Adrenal gland (tissue), 12 donors: ENCODE data around the gene UBAC2. TPM values are rescaled to one million over a fixed set of nuclear protein-coding genes. Genes with fewer than 3 reads are reported as not detected.

ENCODE experiments used
- DNase-seq, 7 donors: peaks; one replicate each; pipeline ENCODE4 v3.0.0-alpha.2; 2019 to 2020
- H3K27ac ChIP-seq, 5 donors: fragments of 200-600 bp; sonication (generic) in 4 of 5; 1 replicate in 3 of 5; 2 replicates in 2 of 5; pipeline versions ENCODE4 v1.5.1 to v1.8.0; 2016 to 2020; ENCODE audit warnings: mild to moderate bottlenecking in 1 of 5
- H3K27me3 ChIP-seq: fragments of 200-600 bp; 2 replicates; pipeline ENCODE4 v1.8.0; 2021
- H3K36me3 ChIP-seq, 2 donors: fragments of 200-600 bp; replicated peaks in 1 of 2; 1 replicate in 1 of 2; 2 replicates in 1 of 2; pipeline versions ENCODE4 v1.5.1 to v1.8.0; 2018 to 2022
- H3K4me1 ChIP-seq, 2 donors: fragments of 200-600 bp; replicated peaks in 1 of 2; 1 replicate in 1 of 2; 2 replicates in 1 of 2; pipeline versions ENCODE4 v1.5.1 to v1.8.0; 2018 to 2021
- H3K4me3 ChIP-seq, 4 donors: fragments of 200-600 bp; sonication (generic) in 3 of 4; one replicate each; pipeline ENCODE4 v1.5.1; 2016 to 2018
- H3K9me3 ChIP-seq, 3 donors: fragments of 200-600 bp; sonication (generic) in 1 of 3; replicated peaks in 1 of 3; 1 replicate in 2 of 3; 2 replicates in 1 of 3; pipeline versions ENCODE4 v1.5.1 to v1.8.0; 2016 to 2021
- POLR2A ChIP-seq, 2 donors: fragments of 450-650 bp; IDR thresholded peaks; one replicate each; pipeline ENCODE4 v1.6.1; 2017; ENCODE audit warnings: antibody characterized with exemption in 2 of 2, mild to moderate bottlenecking in 2 of 2, moderate library complexity in 1 of 2
- WGBS, 4 donors: extraction: QIAGEN DNeasy Blood & Tissue Kit in 2 of 4; methylation state at CpG; one replicate each; pipeline versions ENCODE4 v1.1.5 to v1.1.7; 2013 to 2017; 5-methylcytosine and 5-hydroxymethylcytosine counted together
- intact Hi-C, 2 donors: fragments of 100-400 bp; cut with DNase I; formaldehyde crosslinking; loops; one replicate each; pipeline versions ENCODE4 v1.14.1 to v1.15.0; 2022 to 2023
- polyA plus RNA-seq, 3 donors: library from polyadenylated mRNA; stranded (reverse); fragments of 200-250 nt in 2 of 3; fragments of 350-450 nt in 1 of 3; fragmentation: Illumina TruSeq in 1 of 3; extraction: RNeasy Lipid Tissue Mini Kit (QIAGEN cat#74804) in 1 of 3; gene quantifications; one replicate each; pipeline ENCODE4 v1.2.3, GENCODE V29; 2013 to 2014
- total RNA-seq, 9 donors: library from RNA; depleted of rRNA in 4 of 9; stranded (reverse); fragments of >200 nt in 4 of 9; fragments of 120-200 nt in 1 of 9; fragmentation: NEBNext Ultra II Directional in 1 of 9; extraction: Animal tissue kit (Norgen Biotek cat#: 25700) in 1 of 9; gene quantifications; one replicate each; pipeline versions ENCODE4 v1.1.0 to v1.2.4, GENCODE V29; 2013 to 2023
- TF ChIP-seq, protein P1 (sequence below), 6 experiments: fragments of 450-650 bp in 4 of 6; fragments of 200-600 bp in 2 of 6; sonication (generic) in 1 of 6; IDR thresholded peaks; 1 replicate in 5 of 6; 2 replicates in 1 of 6; pipeline versions ENCODE4 v1.5.1 to v1.8.0; 2016 to 2021; ENCODE audit warnings: antibody characterized with exemption in 6 of 6, mild to moderate bottlenecking in 2 of 6, moderate library complexity in 1 of 6
- donor health status: healthy with polysubstance abuse.
- donor health status: Bipolar disorder and iron deficiency.
- donor health status: DM: yes; HTN: yes; CAD: no.
- donor health status: DM: no; HTN: no; CAD: no.
- donor health status: DM: no; HTN: no; CAD: no.
- donor health status: DM: yes; HTN: yes; CAD: no.

UBAC2 gene
- total and polyA plus RNA-seq, 12 donors: 46.3 to 67.8 (median 53.5) TPM

DNA sequence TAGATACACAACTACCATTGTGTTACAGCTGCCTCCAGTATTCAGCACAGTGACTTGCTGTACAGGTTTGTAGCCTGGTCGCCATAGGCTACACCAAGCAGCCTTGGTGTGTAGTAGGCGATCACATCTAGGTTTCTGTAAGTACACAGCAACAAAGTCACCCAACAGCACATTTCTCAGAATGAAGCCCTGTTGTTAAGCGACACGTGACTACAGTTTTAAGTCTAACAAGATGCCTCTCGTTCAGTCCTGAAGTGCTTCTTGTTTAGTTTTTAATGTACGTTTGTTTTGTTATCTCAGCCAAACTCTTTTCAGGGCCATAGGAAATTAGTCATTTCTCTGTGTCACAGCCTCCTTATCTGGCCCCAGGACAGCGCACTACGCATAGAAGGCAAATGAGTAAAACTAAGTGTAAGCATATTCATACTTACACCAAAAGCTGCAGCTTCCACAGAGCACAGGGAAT, 156.5 kb downstream of the UBAC2 start:
- Histone ChIP-seq H3K27ac (peak overlapping the region; percentile 65 to 89 (median 82)), H3K4me3 (no peak overlapping the region), H3K36me3 (no peaks in the 10 kb centered on the region), H3K4me1 (peaks cover 23 to 40% of the 10 kb centered on the region in 2 donors), H3K27me3 (no peaks in the 10 kb centered on the region), H3K9me3 (no peaks in the 10 kb centered on the region)
- DNase-seq: peak; percentile 66 to 88 (median 84)
- peak in 1 of 2 donors; percentile 42 for TF ChIP-seq POLR2A (IDR thresholded peaks at IDR 0.05)
- TF ChIP-seq, protein P1, sequence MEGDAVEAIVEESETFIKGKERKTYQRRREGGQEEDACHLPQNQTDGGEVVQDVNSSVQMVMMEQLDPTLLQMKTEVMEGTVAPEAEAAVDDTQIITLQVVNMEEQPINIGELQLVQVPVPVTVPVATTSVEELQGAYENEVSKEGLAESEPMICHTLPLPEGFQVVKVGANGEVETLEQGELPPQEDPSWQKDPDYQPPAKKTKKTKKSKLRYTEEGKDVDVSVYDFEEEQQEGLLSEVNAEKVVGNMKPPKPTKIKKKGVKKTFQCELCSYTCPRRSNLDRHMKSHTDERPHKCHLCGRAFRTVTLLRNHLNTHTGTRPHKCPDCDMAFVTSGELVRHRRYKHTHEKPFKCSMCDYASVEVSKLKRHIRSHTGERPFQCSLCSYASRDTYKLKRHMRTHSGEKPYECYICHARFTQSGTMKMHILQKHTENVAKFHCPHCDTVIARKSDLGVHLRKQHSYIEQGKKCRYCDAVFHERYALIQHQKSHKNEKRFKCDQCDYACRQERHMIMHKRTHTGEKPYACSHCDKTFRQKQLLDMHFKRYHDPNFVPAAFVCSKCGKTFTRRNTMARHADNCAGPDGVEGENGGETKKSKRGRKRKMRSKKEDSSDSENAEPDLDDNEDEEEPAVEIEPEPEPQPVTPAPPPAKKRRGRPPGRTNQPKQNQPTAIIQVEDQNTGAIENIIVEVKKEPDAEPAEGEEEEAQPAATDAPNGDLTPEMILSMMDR (IDR thresholded peaks at IDR 0.05): no peak
- intact Hi-C loops: no loop called here
- WGBS, 4 donors: 35 to 42% (median 37%) methylated on average over 8 of the region's 8 CpGs

DNA sequence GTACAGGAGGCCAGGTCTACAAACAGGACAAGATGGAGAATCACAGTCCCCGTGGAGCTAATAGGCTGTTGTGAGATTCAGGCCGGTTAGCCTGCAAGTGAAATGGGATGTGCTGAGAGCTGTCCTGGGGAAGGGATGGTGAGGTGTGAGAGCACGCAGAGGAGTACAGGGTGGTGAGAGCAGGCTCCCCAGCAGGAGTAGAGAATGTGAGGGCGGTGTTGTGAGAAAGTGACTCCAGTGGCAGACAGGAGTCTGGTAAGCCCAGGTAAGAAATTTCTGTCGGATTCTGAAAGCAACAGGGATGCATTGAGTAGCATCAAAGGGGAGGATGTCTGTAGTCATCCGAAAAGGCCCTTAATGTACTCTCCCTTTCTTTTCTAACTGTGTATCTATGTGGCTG, 157.3 kb downstream of the UBAC2 start:
- 89 to 96% (median 91%) methylated on average over 6 of the region's 6 CpGs for WGBS, 4 donors
- intact Hi-C loops: no loop called here
- TF ChIP-seq POLR2A (IDR thresholded peaks at IDR 0.05): no peak
- TF ChIP-seq, protein P1 (IDR thresholded peaks at IDR 0.05): no peak
- Histone ChIP-seq H3K4me3 (no peak overlapping the region), H3K27me3 (no peaks in the 10 kb centered on the region), H3K36me3 (no peaks in the 10 kb centered on the region), H3K4me1 (peaks cover 23 to 38% of the 10 kb centered on the region in 2 donors), H3K27ac (peak overlapping the region in 3 of 5 donors; percentile 82 to 89 (median 84)), H3K9me3 (no peaks in the 10 kb centered on the region)
- DNase-seq: no peak

DNA sequence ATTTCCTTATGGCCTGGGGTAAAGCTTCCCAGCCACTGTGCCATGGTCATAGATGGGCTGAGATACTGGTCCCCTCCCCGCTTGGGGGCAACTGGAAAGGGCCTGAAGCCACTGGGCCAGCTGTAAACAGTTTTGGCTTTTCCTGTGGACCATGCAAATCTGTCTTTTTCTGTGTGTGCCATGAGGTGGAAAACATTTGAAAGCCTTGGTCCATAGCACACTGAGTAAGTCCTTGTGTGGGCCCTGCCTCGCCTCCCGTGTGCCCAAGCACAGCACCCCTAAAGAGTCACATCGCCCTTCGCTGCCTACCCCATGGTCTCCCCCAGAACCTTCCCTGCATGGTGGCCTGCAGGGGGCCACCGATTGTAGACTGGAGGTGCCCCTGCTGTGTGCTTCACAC, 158.9 kb downstream of the UBAC2 start:
- 88 to 93% (median 91%) methylated on average over 6 of the region's 6 CpGs for WGBS, 4 donors
- DNase-seq: no peak

DNA sequence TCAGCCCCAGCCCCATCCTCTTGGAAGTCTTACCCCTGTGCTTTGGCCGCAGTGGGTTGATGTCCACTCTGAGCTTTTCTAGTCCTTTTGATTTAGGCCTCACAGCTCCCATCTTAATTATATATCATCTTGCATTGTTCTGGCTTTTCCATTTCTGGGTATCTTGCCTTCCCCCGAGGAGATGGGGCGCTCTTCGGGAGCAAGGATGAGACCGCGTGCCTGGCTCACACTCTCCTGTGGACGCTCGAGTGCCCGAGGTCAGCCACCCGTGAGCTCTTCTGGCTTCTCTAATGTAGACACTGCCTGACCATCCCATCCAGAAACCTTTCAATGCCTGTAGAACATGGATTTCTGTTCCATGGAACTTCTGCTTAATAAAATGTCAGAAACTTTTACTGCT, 160.0 kb downstream of the UBAC2 start:
- intact Hi-C loops: no loop called here
- WGBS, 4 donors: 96 to 98% (median 97%) methylated on average over 10 of the region's 10 CpGs
- H3K36me3 ChIP-seq: no peaks in the 10 kb centered on the region
- no peak overlapping the region for H3K4me3 ChIP-seq
- DNase-seq: no peak
- H3K27ac ChIP-seq: no peak overlapping the region
- H3K9me3 ChIP-seq: no peaks in the 10 kb centered on the region
- TF ChIP-seq, protein P1 (IDR thresholded peaks at IDR 0.05): no peak
- no peak for TF ChIP-seq POLR2A (IDR thresholded peaks at IDR 0.05)
- no peaks in the 10 kb centered on the region for H3K27me3 ChIP-seq
- H3K4me1 ChIP-seq: peaks cover 17 to 22% of the 10 kb centered on the region in 2 donors

More for the DNA sequence above, 158.9 kb downstream of the UBAC2 start:
- Histone ChIP-seq H3K27ac (no peak overlapping the region), H3K9me3 (no peaks in the 10 kb centered on the region), H3K27me3 (no peaks in the 10 kb centered on the region), H3K4me1 (peaks cover 19 to 32% of the 10 kb centered on the region in 2 donors), H3K4me3 (no peak overlapping the region), H3K36me3 (no peaks in the 10 kb centered on the region)
- intact Hi-C loops: no loop called here
- TF ChIP-seq, protein P1 (IDR thresholded peaks at IDR 0.05): no peak
- no peak for TF ChIP-seq POLR2A (IDR thresholded peaks at IDR 0.05)
